HL-60 (cell line): Measurements from ENCODE around the gene HK1.
A peak's percentile ranks its signal among the peaks of the same experiment; 100 is the strongest.

ENCODE experiments used
- DNase-seq, 2 experiments: peaks; one replicate each; pipeline ENCODE4 v3.0.0-alpha.2; 2010 to 2020; ENCODE audit warnings: low read depth in 1 of 2, low spot score in 1 of 2
- H3K27ac ChIP-seq: fragments of 250-450 bp; sonication (Bioruptor Pico); replicated peaks from 2 replicates; pipeline ENCODE4 v1.5.1; 2020; ENCODE audit warnings: mild to moderate bottlenecking, moderate library complexity
- H3K27me3 ChIP-seq: fragments of 250-450 bp; sonication (Bioruptor Pico); 2 replicates; pipeline ENCODE4 v1.5.1; 2021; ENCODE audit warnings: mild to moderate bottlenecking, moderate library complexity; ENCODE audit not compliant: insufficient read depth, poor library complexity, severe bottlenecking
- H3K4me3 ChIP-seq: replicated peaks from 2 replicates; pipeline ENCODE4 v1.5.1; 2011; ENCODE audit warnings: mild to moderate bottlenecking, control low read depth, low read length; ENCODE audit not compliant: insufficient read depth
- CTCF ChIP-seq: IDR thresholded peaks from one replicate; pipeline ENCODE4 v1.5.1; 2011; ENCODE audit warnings: low read length, control low read depth, inconsistent platforms; ENCODE audit not compliant: insufficient read depth
- GABPA ChIP-seq: IDR thresholded peaks from 2 replicates; pipeline ENCODE4 v1.6.1; 2012; ENCODE audit warnings: low read depth
- POLR2AphosphoS5 ChIP-seq: IDR thresholded peaks from 2 replicates; pipeline ENCODE4 v1.6.1; 2012; ENCODE audit warnings: low read depth
- SPI1 ChIP-seq: IDR thresholded peaks from 2 replicates; pipeline ENCODE4 v1.6.1; 2012; ENCODE audit warnings: low read depth, mild to moderate bottlenecking, borderline replicate concordance
- TF ChIP-seq, protein P1 (sequence below): IDR thresholded peaks from 2 replicates; pipeline ENCODE4 v1.6.1; 2012; ENCODE audit warnings: low read depth; ENCODE audit not compliant: insufficient replicate concordance

The HK1 gene

GRCh38 chr10:69407621-69408301, 129.5 kb downstream of the HK1 start:
- Histone ChIP-seq H3K4me3 (no peak overlapping the region), H3K27me3 (no peaks in the 10 kb centered on the region), H3K27ac (no peak overlapping the region)
- TF ChIP-seq, protein P1, sequence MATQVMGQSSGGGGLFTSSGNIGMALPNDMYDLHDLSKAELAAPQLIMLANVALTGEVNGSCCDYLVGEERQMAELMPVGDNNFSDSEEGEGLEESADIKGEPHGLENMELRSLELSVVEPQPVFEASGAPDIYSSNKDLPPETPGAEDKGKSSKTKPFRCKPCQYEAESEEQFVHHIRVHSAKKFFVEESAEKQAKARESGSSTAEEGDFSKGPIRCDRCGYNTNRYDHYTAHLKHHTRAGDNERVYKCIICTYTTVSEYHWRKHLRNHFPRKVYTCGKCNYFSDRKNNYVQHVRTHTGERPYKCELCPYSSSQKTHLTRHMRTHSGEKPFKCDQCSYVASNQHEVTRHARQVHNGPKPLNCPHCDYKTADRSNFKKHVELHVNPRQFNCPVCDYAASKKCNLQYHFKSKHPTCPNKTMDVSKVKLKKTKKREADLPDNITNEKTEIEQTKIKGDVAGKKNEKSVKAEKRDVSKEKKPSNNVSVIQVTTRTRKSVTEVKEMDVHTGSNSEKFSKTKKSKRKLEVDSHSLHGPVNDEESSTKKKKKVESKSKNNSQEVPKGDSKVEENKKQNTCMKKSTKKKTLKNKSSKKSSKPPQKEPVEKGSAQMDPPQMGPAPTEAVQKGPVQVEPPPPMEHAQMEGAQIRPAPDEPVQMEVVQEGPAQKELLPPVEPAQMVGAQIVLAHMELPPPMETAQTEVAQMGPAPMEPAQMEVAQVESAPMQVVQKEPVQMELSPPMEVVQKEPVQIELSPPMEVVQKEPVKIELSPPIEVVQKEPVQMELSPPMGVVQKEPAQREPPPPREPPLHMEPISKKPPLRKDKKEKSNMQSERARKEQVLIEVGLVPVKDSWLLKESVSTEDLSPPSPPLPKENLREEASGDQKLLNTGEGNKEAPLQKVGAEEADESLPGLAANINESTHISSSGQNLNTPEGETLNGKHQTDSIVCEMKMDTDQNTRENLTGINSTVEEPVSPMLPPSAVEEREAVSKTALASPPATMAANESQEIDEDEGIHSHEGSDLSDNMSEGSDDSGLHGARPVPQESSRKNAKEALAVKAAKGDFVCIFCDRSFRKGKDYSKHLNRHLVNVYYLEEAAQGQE: no peak
- TF ChIP-seq GABPA: no peak
- no peak for TF ChIP-seq POLR2AphosphoS5
- TF ChIP-seq CTCF: peak; percentile 20
- TF ChIP-seq SPI1: no peak
- peak; percentile 41 to 49 for DNase-seq

DNA sequence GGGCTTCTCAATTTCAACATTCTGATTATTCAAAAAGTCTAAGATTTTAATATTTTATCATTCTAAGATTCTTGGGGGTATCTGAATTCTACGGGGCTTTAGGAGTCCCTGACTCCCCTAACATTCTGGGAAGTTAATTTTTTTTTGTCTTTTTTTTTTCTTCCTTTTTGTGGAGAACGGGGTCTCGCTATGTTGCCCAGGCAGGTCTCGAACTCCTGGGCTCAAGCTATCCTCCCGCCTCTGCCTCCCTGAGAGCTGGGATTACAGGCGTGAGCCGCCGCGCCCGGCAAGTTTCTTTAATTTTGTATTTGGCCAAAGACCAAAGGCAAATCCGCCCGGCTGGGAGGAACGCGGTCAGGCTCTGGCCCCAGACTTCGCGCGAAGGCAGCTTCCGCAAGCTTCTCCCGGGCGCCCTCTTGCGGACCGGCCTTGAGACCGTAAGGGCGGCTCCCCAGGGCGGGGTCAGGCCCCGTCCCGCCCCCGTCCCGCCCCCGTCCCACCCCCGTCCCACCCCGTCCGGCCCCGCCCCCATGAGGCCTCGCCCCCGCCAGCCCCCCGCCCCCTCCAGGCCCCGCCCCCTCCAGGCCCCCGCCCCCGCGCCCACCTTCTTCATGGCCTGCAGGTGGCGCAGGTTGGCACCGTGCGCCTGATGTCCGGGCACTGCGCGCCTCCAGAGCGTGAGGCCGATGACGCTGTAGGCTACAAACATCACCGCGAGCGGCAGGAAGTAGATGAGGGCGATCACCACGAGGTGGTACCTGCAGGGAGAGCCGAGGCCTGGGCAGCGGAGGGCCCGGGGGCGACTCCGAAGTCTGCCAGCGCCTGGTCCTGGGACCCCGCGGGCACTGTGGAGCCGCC, 130.3 kb downstream of the HK1 start:
- peak; percentile 91 to 92 for DNase-seq
- Histone ChIP-seq H3K4me3 (peak overlapping the region; percentile 15; the same call in 1 of the 2 replicates), H3K27ac (peak overlapping the region; percentile 65), H3K27me3 (no peaks in the 10 kb centered on the region)
- no peak for TF ChIP-seq SPI1
- no peak for TF ChIP-seq CTCF
- TF ChIP-seq, protein P1: no peak
- TF ChIP-seq POLR2AphosphoS5: 0 out of 2 replicates have a peak, but pooled peaks have one; percentile 32
- TF ChIP-seq GABPA: no peak

DNA sequence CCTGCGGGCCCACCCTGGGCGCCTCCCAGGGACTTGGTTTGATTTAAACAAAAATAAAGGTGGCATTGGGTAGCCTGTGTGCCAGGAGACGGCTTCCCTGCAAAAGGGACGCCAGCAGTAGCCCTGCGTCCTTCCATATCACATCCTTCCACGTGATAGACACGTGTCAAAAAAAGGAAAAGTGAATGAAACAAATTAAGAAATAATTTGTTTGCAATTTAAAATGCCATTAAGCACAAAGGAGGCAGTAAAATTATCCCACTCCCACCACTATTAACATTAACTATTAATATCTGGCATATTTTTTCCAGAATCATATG, 130.8 kb downstream of the HK1 start:
- peak overlapping the region; percentile 65 for H3K27ac ChIP-seq
- TF ChIP-seq SPI1 (no peak), POLR2AphosphoS5 (no peak), GABPA (no peak)
- TF ChIP-seq, protein P1: no peak
- peak overlapping the region; percentile 15; the same call in 1 of the 2 replicates for H3K4me3 ChIP-seq
- H3K27me3 ChIP-seq: no peaks in the 10 kb centered on the region
- DNase-seq: no peak
